Liver (tissue), 9 donors: Measurements from ENCODE around the gene CFL1. TPM values are rescaled to one million over a fixed set of nuclear protein-coding genes. Genes with fewer than 3 reads are reported as not detected.
"Not testable (repeated sequence)": the region's sequence is repeated elsewhere in the genome, so short reads cannot be mapped to it uniquely, and the experiment has no call there.

Source experiments
- DNase-seq: peaks from one replicate; pipeline ENCODE4 v3.0.0-alpha.2; 2017; ENCODE audit warnings: low spot score
- H3K27ac ChIP-seq, 2 donors: one replicate each; pipeline ENCODE4 v1.7.0; 2013; ENCODE audit warnings: inconsistent platforms in 2 of 2, low read length in 2 of 2, control low read depth in 1 of 2, low read depth in 1 of 2, mild to moderate bottlenecking in 1 of 2
- H3K27me3 ChIP-seq, 4 donors: one replicate each; pipeline versions ENCODE4 v1.6.1 to v1.7.0; 2013; ENCODE audit warnings: low read length in 3 of 4, inconsistent platforms in 1 of 4, mild to moderate bottlenecking in 1 of 4, moderate library complexity in 1 of 4; ENCODE audit not compliant: control insufficient read depth in 4 of 4, insufficient read depth in 4 of 4
- H3K36me3 ChIP-seq, 4 donors: one replicate each; pipeline versions ENCODE4 v1.6.1 to v1.7.0; 2013; ENCODE audit warnings: low read length in 3 of 4, mild to moderate bottlenecking in 3 of 4, low read depth in 1 of 4, moderate library complexity in 1 of 4; ENCODE audit not compliant: control insufficient read depth in 4 of 4, insufficient read depth in 3 of 4
- H3K4me1 ChIP-seq, 4 donors: one replicate each; pipeline versions ENCODE4 v1.6.1 to v1.7.0; 2013; ENCODE audit warnings: low read length in 3 of 4, mild to moderate bottlenecking in 3 of 4, moderate library complexity in 1 of 4; ENCODE audit not compliant: control insufficient read depth in 4 of 4, insufficient read depth in 4 of 4
- H3K4me3 ChIP-seq, 3 donors: one replicate each; pipeline versions ENCODE4 v1.6.1 to v1.7.0; 2013; ENCODE audit warnings: low read length in 3 of 3, control low read depth in 1 of 3, low read depth in 1 of 3, mild to moderate bottlenecking in 1 of 3
- H3K9ac ChIP-seq, 2 donors: one replicate each; pipeline ENCODE4 v1.7.0; 2013; ENCODE audit warnings: low read length in 2 of 2, mild to moderate bottlenecking in 2 of 2, moderate library complexity in 2 of 2, control low read depth in 1 of 2, low read depth in 1 of 2
- H3K9me3 ChIP-seq, 4 donors: one replicate each; pipeline versions ENCODE4 v1.6.1 to v1.7.0; 2013; ENCODE audit warnings: low read length in 3 of 4; ENCODE audit not compliant: control insufficient read depth in 4 of 4
- EGR1 ChIP-seq, 2 donors: IDR thresholded peaks; 2 replicates each; pipeline ENCODE4 v1.6.1; 2016 to 2018; ENCODE audit warnings: antibody characterized with exemption in 2 of 2, low read depth in 2 of 2
- FOXA1 ChIP-seq: IDR thresholded peaks from 2 replicates; pipeline ENCODE4 v1.6.1; 2016; ENCODE audit warnings: antibody characterized with exemption
- FOXA2 ChIP-seq: IDR thresholded peaks from 2 replicates; pipeline ENCODE4 v1.6.1; 2016; ENCODE audit warnings: antibody characterized with exemption
- GABPA ChIP-seq, 2 donors: IDR thresholded peaks in 1 of 2; conservative IDR thresholded peaks in 1 of 2; 2 replicates each; pipeline ENCODE4 v1.6.1; 2016; ENCODE audit warnings: antibody characterized with exemption in 2 of 2, mild to moderate bottlenecking in 1 of 2, moderate library complexity in 1 of 2
- HNF4A ChIP-seq, 2 donors: conservative IDR thresholded peaks; 2 replicates each; pipeline ENCODE4 v1.6.1; 2016; ENCODE audit warnings: antibody characterized with exemption in 2 of 2, mild to moderate bottlenecking in 2 of 2
- HNF4G ChIP-seq: IDR thresholded peaks from 2 replicates; pipeline ENCODE4 v1.6.1; 2016; ENCODE audit warnings: antibody characterized with exemption
- JUND ChIP-seq, 2 donors: IDR thresholded peaks; 2 replicates each; pipeline ENCODE4 v1.6.1; 2016; ENCODE audit warnings: antibody characterized with exemption in 2 of 2
- NR2F2 ChIP-seq: IDR thresholded peaks from 2 replicates; pipeline ENCODE4 v1.6.1; 2016; ENCODE audit warnings: antibody characterized with exemption
- RAD21 ChIP-seq, 2 donors: IDR thresholded peaks; 2 replicates each; pipeline ENCODE4 v1.6.1; 2016; ENCODE audit warnings: antibody characterized with exemption in 2 of 2, mild to moderate bottlenecking in 2 of 2
- RXRA ChIP-seq, 2 donors: IDR thresholded peaks; 2 replicates each; pipeline ENCODE4 v1.6.1; 2017 to 2018; ENCODE audit warnings: antibody characterized with exemption in 2 of 2, mild to moderate bottlenecking in 1 of 2
- SP1 ChIP-seq: IDR thresholded peaks from 2 replicates; pipeline ENCODE4 v1.6.1; 2018; ENCODE audit warnings: antibody characterized with exemption, mild to moderate bottlenecking
- TAF1 ChIP-seq: conservative IDR thresholded peaks from 2 replicates; pipeline ENCODE4 v1.6.1; 2016; ENCODE audit warnings: antibody characterized with exemption, mild to moderate bottlenecking
- YY1 ChIP-seq: IDR thresholded peaks from 2 replicates; pipeline ENCODE4 v1.6.1; 2016; ENCODE audit warnings: antibody characterized with exemption, mild to moderate bottlenecking
- WGBS: extraction: QIAGEN DNeasy Blood & Tissue Kit; methylation state at CpG from one replicate; pipeline ENCODE4 v1.1.7; 2013; 5-methylcytosine and 5-hydroxymethylcytosine counted together
- polyA plus RNA-seq, 2 donors: library from polyadenylated mRNA; stranded (reverse) in 1 of 2; unstranded in 1 of 2; fragments of 200-250 nt in 1 of 2; fragments of >200 nt in 1 of 2; fragmentation: Nextera tagmentation in 1 of 2; extraction: Ambion mirVana in 1 of 2; gene quantifications; one replicate each; pipeline versions ENCODE4 v1.2.1 to v1.2.3, GENCODE V29; 2013 to 2015
- total RNA-seq, 2 donors: library from RNA; depleted of rRNA; stranded (reverse); fragments of >200 nt; gene quantifications; one replicate each; pipeline ENCODE4 v1.2.3, GENCODE V29; 2014
- TF ChIP-seq, protein P1 (sequence below): IDR thresholded peaks from 2 replicates; pipeline ENCODE4 v1.6.1; 2016; ENCODE audit warnings: antibody characterized with exemption
- TF ChIP-seq, protein P2 (sequence below): IDR thresholded peaks from 2 replicates; pipeline ENCODE4 v1.6.1; 2016; ENCODE audit warnings: antibody characterized with exemption
- TF ChIP-seq, protein P3 (sequence below): fragments of 150-350 bp; IDR thresholded peaks from 2 replicates; pipeline ENCODE4 v1.5.1; 2017; ENCODE audit warnings: improper control_type of control experiment, low read depth, low read length; ENCODE audit not compliant: missing input control
- TF ChIP-seq, protein P4 (sequence below): IDR thresholded peaks from 2 replicates; pipeline ENCODE4 v1.6.1; 2016; ENCODE audit warnings: antibody characterized with exemption
- TF ChIP-seq, protein P5 (sequence below): IDR thresholded peaks from 2 replicates; pipeline ENCODE4 v1.6.1; 2016; ENCODE audit warnings: antibody characterized with exemption, mild to moderate bottlenecking
- donor health status: healthy.
- donor health status: healthy.
- donor health status: healthy.
- donor health status: healthy.
- donor health status: healthy.

Gene CFL1
- total and polyA plus RNA-seq, 4 donors, result 184 to 498 (median 282) TPM

DNA sequence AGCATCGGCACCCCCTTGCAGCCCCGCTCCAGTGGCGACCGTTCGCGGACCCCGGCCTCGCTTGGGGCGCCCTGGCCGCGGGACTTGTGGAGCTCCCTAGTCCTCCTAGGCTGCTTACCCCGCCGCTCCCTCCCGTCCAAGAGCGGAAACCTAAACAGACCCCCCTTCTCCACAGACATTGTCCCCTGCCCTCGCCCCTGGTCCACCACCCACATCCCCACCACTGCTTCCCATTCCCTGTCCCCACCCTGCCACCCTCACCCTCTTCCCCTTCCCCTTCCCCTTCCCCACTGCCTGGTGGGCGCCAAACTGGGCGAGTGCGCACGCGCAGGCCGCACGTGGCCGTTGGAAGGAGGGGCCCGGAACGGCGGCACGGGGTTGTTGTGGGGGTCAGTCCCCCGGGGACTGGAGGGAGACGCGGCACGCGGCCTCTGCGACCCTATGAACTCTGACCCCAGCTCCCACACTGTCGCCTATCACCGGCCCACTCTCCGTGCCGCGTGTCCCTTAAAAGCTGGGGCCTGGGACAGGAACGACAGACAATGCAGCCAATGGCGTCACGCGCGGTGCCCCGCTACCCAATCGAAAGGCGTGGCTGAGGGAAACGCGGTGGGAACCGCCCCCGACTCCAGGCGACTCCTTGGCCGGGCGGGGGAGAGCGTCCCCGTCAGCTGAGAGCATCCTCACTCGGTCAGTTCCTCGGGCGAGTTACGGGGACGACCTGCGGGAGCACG lies 24.5 kb downstream of the CFL1 start, which contains the start of gene SNX32:
Gene SNX32, plus strand, starts transcription at position 667 of the 734 bp plus-strand sequence. CDS start 103 bp downstream, outside the sequence.
- no peak within 1 kb of the TSS for H3K9ac ChIP-seq
- no peaks in the 10 kb centered on the region for H3K9me3 ChIP-seq
- H3K4me3 ChIP-seq, result peak within 1 kb of the TSS in 2 of 3 donors; percentile 46 to 54
- peaks cover 0 to 5% (median 0%) of the 10 kb centered on the region in 4 donors for H3K27me3 ChIP-seq
- H3K36me3 ChIP-seq, result no peaks in the 10 kb centered on the region
- peaks cover 2 to 9% (median 3%) of the 10 kb centered on the region in 4 donors for H3K4me1 ChIP-seq
- peak; percentile 95 for DNase-seq
- TF ChIP-seq SP1 (peak; percentile 100), FOXA2 (no peak)
- H3K27ac ChIP-seq, result no peak within 1 kb of the TSS
- WGBS, result 5% methylated on average over 63 of the region's 63 CpGs

DNA sequence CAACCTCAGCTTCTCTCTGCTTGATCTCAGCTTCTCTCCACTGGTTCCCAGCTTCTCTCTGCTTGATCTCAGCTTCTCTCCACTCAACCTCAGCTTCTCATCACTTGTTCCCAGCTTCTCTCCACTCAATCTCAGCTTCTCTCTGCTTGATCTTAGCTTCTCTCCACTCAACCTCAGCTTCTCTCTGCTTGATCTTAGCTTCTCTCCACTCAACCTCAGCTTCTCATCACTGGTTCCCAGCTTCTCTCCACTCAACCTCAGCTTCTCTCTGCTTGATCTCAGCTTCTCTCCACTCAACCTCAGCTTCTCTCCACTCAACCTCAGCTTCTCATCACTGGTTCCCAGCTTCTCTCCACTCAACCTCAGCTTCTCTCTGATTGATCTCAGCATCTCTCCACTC lies 25.7 kb downstream of the CFL1 start:
- not testable (repeated sequence) for H3K9me3 ChIP-seq, H3K27me3 ChIP-seq, H3K9ac ChIP-seq, H3K27ac ChIP-seq, H3K4me3 ChIP-seq, H3K4me1 ChIP-seq, DNase-seq, H3K36me3 ChIP-seq

DNA sequence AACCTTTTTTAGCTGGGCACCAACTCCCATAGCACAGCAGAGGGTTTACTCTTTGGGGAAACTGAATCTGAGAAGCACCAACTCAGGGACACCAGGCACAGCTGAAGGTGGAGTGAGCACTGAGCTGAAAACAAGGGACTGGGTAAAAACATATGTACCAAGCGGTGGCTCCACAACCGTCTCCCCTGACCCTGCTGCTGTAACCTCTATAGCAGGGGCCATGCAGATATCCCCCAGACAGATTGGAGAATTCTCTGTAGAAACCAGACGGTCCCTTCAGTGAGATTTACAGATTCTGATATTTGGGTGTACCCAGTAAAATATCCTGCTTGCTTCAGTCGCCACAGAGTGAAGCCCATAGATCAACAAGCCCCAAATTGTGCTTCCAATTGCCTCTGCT lies 28.5 kb downstream of the CFL1 start:
- Histone ChIP-seq H3K4me3 (no peak overlapping the region), H3K27me3 (no peaks in the 10 kb centered on the region), H3K27ac (no peak overlapping the region), H3K9ac (no peak overlapping the region), H3K4me1 (peaks cover 2 to 9% (median 3%) of the 10 kb centered on the region in 4 donors), H3K9me3 (no peaks in the 10 kb centered on the region), H3K36me3 (no peaks in the 10 kb centered on the region)
- no peak for DNase-seq
- TF ChIP-seq FOXA2 (no peak), JUND (IDR thresholded peaks at IDR 0.05) (no peak), YY1 (no peak), HNF4G (no peak), HNF4A (conservative IDR thresholded peaks at IDR 0.05) (no peak), RAD21 (IDR thresholded peaks at IDR 0.05) (no peak), GABPA (IDR thresholded peaks at IDR 0.05 in 1 of 2, conservative IDR thresholded peaks at IDR 0.05 in 1 of 2) (no peak), EGR1 (IDR thresholded peaks at IDR 0.05; ENCODE audit: low read depth in 2 of 2) (no peak), FOXA1 (no peak), TAF1 (no peak), RXRA (IDR thresholded peaks at IDR 0.05) (no peak), NR2F2 (no peak), SP1 (no peak)
- TF ChIP-seq, protein P1, sequence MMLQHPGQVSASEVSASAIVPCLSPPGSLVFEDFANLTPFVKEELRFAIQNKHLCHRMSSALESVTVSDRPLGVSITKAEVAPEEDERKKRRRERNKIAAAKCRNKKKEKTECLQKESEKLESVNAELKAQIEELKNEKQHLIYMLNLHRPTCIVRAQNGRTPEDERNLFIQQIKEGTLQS, result no peak
- TF ChIP-seq, protein P2, sequence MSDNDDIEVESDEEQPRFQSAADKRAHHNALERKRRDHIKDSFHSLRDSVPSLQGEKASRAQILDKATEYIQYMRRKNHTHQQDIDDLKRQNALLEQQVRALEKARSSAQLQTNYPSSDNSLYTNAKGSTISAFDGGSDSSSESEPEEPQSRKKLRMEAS, result no peak
- TF ChIP-seq, protein P3, sequence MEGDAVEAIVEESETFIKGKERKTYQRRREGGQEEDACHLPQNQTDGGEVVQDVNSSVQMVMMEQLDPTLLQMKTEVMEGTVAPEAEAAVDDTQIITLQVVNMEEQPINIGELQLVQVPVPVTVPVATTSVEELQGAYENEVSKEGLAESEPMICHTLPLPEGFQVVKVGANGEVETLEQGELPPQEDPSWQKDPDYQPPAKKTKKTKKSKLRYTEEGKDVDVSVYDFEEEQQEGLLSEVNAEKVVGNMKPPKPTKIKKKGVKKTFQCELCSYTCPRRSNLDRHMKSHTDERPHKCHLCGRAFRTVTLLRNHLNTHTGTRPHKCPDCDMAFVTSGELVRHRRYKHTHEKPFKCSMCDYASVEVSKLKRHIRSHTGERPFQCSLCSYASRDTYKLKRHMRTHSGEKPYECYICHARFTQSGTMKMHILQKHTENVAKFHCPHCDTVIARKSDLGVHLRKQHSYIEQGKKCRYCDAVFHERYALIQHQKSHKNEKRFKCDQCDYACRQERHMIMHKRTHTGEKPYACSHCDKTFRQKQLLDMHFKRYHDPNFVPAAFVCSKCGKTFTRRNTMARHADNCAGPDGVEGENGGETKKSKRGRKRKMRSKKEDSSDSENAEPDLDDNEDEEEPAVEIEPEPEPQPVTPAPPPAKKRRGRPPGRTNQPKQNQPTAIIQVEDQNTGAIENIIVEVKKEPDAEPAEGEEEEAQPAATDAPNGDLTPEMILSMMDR, result no peak
- TF ChIP-seq, protein P4, sequence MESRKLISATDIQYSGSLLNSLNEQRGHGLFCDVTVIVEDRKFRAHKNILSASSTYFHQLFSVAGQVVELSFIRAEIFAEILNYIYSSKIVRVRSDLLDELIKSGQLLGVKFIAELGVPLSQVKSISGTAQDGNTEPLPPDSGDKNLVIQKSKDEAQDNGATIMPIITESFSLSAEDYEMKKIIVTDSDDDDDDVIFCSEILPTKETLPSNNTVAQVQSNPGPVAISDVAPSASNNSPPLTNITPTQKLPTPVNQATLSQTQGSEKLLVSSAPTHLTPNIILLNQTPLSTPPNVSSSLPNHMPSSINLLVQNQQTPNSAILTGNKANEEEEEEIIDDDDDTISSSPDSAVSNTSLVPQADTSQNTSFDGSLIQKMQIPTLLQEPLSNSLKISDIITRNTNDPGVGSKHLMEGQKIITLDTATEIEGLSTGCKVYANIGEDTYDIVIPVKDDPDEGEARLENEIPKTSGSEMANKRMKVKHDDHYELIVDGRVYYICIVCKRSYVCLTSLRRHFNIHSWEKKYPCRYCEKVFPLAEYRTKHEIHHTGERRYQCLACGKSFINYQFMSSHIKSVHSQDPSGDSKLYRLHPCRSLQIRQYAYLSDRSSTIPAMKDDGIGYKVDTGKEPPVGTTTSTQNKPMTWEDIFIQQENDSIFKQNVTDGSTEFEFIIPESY, result no peak
- TF ChIP-seq, protein P5, sequence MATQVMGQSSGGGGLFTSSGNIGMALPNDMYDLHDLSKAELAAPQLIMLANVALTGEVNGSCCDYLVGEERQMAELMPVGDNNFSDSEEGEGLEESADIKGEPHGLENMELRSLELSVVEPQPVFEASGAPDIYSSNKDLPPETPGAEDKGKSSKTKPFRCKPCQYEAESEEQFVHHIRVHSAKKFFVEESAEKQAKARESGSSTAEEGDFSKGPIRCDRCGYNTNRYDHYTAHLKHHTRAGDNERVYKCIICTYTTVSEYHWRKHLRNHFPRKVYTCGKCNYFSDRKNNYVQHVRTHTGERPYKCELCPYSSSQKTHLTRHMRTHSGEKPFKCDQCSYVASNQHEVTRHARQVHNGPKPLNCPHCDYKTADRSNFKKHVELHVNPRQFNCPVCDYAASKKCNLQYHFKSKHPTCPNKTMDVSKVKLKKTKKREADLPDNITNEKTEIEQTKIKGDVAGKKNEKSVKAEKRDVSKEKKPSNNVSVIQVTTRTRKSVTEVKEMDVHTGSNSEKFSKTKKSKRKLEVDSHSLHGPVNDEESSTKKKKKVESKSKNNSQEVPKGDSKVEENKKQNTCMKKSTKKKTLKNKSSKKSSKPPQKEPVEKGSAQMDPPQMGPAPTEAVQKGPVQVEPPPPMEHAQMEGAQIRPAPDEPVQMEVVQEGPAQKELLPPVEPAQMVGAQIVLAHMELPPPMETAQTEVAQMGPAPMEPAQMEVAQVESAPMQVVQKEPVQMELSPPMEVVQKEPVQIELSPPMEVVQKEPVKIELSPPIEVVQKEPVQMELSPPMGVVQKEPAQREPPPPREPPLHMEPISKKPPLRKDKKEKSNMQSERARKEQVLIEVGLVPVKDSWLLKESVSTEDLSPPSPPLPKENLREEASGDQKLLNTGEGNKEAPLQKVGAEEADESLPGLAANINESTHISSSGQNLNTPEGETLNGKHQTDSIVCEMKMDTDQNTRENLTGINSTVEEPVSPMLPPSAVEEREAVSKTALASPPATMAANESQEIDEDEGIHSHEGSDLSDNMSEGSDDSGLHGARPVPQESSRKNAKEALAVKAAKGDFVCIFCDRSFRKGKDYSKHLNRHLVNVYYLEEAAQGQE, result no peak
- WGBS, result 69% methylated on average over 4 of the region's 4 CpGs
